Measurements from ENCODE around the gene FOXI2.

GRCh38 chr10:127743205-127743604 is 6.2 kb downstream of the FOXI2 start:
- TF ChIP-seq CTCF (IDR thresholded peaks at IDR 0.05; ENCODE audit: borderline replicate concordance, extremely low read depth, low read length, poor library complexity, severe bottlenecking) (no peak), EZH2 (IDR thresholded peaks at IDR 0.05; ENCODE audit: borderline replicate concordance, low read depth, low read length, severe bottlenecking) (no peak)

Measured in DND-41 (cell line).